H9 (cell line): Measurements from ENCODE around the gene TADA2A. TPM values are rescaled to one million over a fixed set of nuclear protein-coding genes. Genes with fewer than 3 reads are reported as not detected.

Experiments used
- DNase-seq: peaks from one replicate; pipeline ENCODE4 v3.0.0-alpha.2; 2017
- H2AFZ ChIP-seq: one replicate; pipeline ENCODE4 v1.6.1; 2013; ENCODE audit warnings: mild to moderate bottlenecking, low read length, control low read depth, moderate library complexity
- H2AK5ac ChIP-seq: 2 replicates; pipeline ENCODE4 v1.6.1; 2013; ENCODE audit warnings: low read length, control low read depth, mixed read lengths; ENCODE audit not compliant: insufficient read length
- H2BK120ac ChIP-seq: one replicate; pipeline ENCODE4 v1.6.1; 2013; ENCODE audit warnings: low read depth, mild to moderate bottlenecking, low read length, control low read depth, inconsistent platforms; ENCODE audit not compliant: poor library complexity, severe bottlenecking
- H2BK12ac ChIP-seq: 2 replicates; pipeline ENCODE4 v1.6.1; 2013; ENCODE audit warnings: low read length, control low read depth, mixed read lengths, low read depth; ENCODE audit not compliant: insufficient read length
- H2BK15ac ChIP-seq: 2 replicates; pipeline ENCODE4 v1.6.1; 2013; ENCODE audit warnings: low read depth, low read length, control low read depth
- H2BK20ac ChIP-seq: one replicate; pipeline ENCODE4 v1.6.1; 2013; ENCODE audit warnings: low read depth, mild to moderate bottlenecking, low read length, control low read depth, inconsistent platforms; ENCODE audit not compliant: poor library complexity, severe bottlenecking
- H2BK5ac ChIP-seq: 2 replicates; pipeline ENCODE4 v1.6.1; 2013; ENCODE audit warnings: low read length, control low read depth, mixed read lengths; ENCODE audit not compliant: insufficient read length
- H3K14ac ChIP-seq: 2 replicates; pipeline ENCODE4 v1.6.1; 2013; ENCODE audit warnings: low read length, control low read depth; ENCODE audit not compliant: insufficient read depth
- H3K18ac ChIP-seq: 2 replicates; pipeline ENCODE4 v1.6.1; 2013; ENCODE audit warnings: low read depth, mild to moderate bottlenecking, mixed read lengths, low read length, control low read depth; ENCODE audit not compliant: insufficient read length
- H3K23ac ChIP-seq: 2 replicates; pipeline ENCODE4 v1.6.1; 2013; ENCODE audit warnings: low read length, control low read depth, mixed read lengths, low read depth; ENCODE audit not compliant: insufficient read length
- H3K23me2 ChIP-seq: 2 replicates; pipeline ENCODE4 v1.6.1; 2013; ENCODE audit warnings: low read depth, mild to moderate bottlenecking, mixed read lengths, low read length, control low read depth; ENCODE audit not compliant: insufficient read length, poor library complexity, severe bottlenecking
- H3K27ac ChIP-seq: 2 replicates; pipeline ENCODE4 v1.5.1; 2013; ENCODE audit warnings: low read length, control low read depth, mixed read lengths, low read depth; ENCODE audit not compliant: insufficient read length
- H3K27me3 ChIP-seq: 2 replicates; pipeline ENCODE4 v1.6.1; 2013; ENCODE audit warnings: low read length, control low read depth, inconsistent platforms; ENCODE audit not compliant: insufficient read depth
- H3K4ac ChIP-seq: 2 replicates; pipeline ENCODE4 v1.6.1; 2013; ENCODE audit warnings: low read depth, mild to moderate bottlenecking, control low read depth, inconsistent platforms, low read length, moderate library complexity
- H3K4me1 ChIP-seq: 2 replicates; pipeline ENCODE4 v1.6.1; 2013; ENCODE audit warnings: low read length, control low read depth, inconsistent platforms; ENCODE audit not compliant: insufficient read depth
- H3K4me2 ChIP-seq: 2 replicates; pipeline ENCODE4 v1.6.1; 2013; ENCODE audit warnings: low read length, control low read depth, mixed read lengths; ENCODE audit not compliant: insufficient read length, insufficient read depth
- H3K56ac ChIP-seq: 2 replicates; pipeline ENCODE4 v1.6.1; 2013; ENCODE audit warnings: low read depth, mild to moderate bottlenecking, mixed read lengths, low read length, control low read depth; ENCODE audit not compliant: insufficient read length
- H3K79me1 ChIP-seq: 2 replicates; pipeline ENCODE4 v1.6.1; 2013; ENCODE audit warnings: low read depth, mild to moderate bottlenecking, moderate library complexity, low read length, control low read depth, inconsistent platforms; ENCODE audit not compliant: insufficient read depth, poor library complexity, severe bottlenecking
- H3K79me2 ChIP-seq: 2 replicates; pipeline ENCODE4 v1.6.1; 2013; ENCODE audit warnings: low read length, control low read depth, inconsistent platforms; ENCODE audit not compliant: insufficient read depth
- H3K9ac ChIP-seq: 2 replicates; pipeline ENCODE4 v1.6.1; 2013; ENCODE audit warnings: low read length, control low read depth, mixed read lengths; ENCODE audit not compliant: insufficient read length; ENCODE audit errors: extremely low read depth
- H3K9me3 ChIP-seq: one replicate; pipeline ENCODE4 v1.6.1; 2013; ENCODE audit warnings: low read depth, low read length, inconsistent platforms; ENCODE audit not compliant: control insufficient read depth
- H3T11ph ChIP-seq: one replicate; pipeline ENCODE4 v1.6.1; 2013; ENCODE audit warnings: mild to moderate bottlenecking, low read length, control low read depth, inconsistent platforms
- H4K20me1 ChIP-seq: one replicate; pipeline ENCODE4 v1.6.1; 2013; ENCODE audit not compliant: control insufficient read depth, insufficient read length, insufficient read depth
- H4K5ac ChIP-seq: 2 replicates; pipeline ENCODE4 v1.6.1; 2013; ENCODE audit warnings: low read depth, mild to moderate bottlenecking, mixed read lengths, low read length, control low read depth; ENCODE audit not compliant: insufficient read length
- H4K8ac ChIP-seq: replicated peaks from 2 replicates; pipeline ENCODE4 v1.6.1; 2013; ENCODE audit warnings: low read length, control low read depth, mixed read lengths, low read depth; ENCODE audit not compliant: insufficient read length
- H4K91ac ChIP-seq: 2 replicates; pipeline ENCODE4 v1.6.1; 2013; ENCODE audit warnings: low read depth, mild to moderate bottlenecking, moderate library complexity, mixed read lengths, low read length, control low read depth; ENCODE audit not compliant: insufficient read length
- H3K27ac Mint-ChIP-seq, 3 experiments: 2 replicates in 2 of 3; 3 replicates in 1 of 3; pipeline ENCODE4 v1.8.0; 2020 to 2021; ENCODE audit warnings: mixed read lengths in 3 of 3, mild to moderate bottlenecking in 1 of 3, moderate library complexity in 1 of 3
- H3K27me3 Mint-ChIP-seq: 2 replicates; pipeline ENCODE4 v1.8.0; 2021; ENCODE audit warnings: low read depth, mild to moderate bottlenecking, moderate library complexity, mixed read lengths
- H3K36me3 Mint-ChIP-seq, 3 experiments: 2 replicates in 2 of 3; 3 replicates in 1 of 3; pipeline ENCODE4 v1.8.0; 2020 to 2021; ENCODE audit warnings: low read depth in 3 of 3, mixed read lengths in 3 of 3; ENCODE audit not compliant: insufficient read depth in 1 of 3
- H3K4me1 Mint-ChIP-seq, 2 experiments: 2 replicates each; pipeline ENCODE4 v1.8.0; 2020; ENCODE audit warnings: mixed read lengths in 2 of 2
- H3K4me3 Mint-ChIP-seq, 2 experiments: 2 replicates in 1 of 2; 3 replicates in 1 of 2; pipeline ENCODE4 v1.8.0; 2020 to 2021; ENCODE audit warnings: mild to moderate bottlenecking in 2 of 2, mixed read lengths in 2 of 2, moderate library complexity in 1 of 2
- H3K9me3 Mint-ChIP-seq, 2 experiments: 2 replicates in 1 of 2; 3 replicates in 1 of 2; pipeline ENCODE4 v1.8.0; 2020; ENCODE audit warnings: mild to moderate bottlenecking in 2 of 2, mixed read lengths in 2 of 2, moderate library complexity in 1 of 2
- CTCF ChIP-seq: fragments of 200-600 bp; sonication (generic); conservative IDR thresholded peaks from 3 replicates; pipeline ENCODE4 v1.8.0; 2021; ENCODE audit warnings: antibody characterized with exemption, mild to moderate bottlenecking
- WGBS: extraction: QIAGEN DNeasy Blood & Tissue Kit; methylation state at CpG from one replicate; pipeline ENCODE4 v1.1.7; 2013; ENCODE audit warnings: missing lambda C conversion rate, low lambda C conversion rate, mixed read lengths; ENCODE audit not compliant: insufficient read length; ENCODE audit errors: extremely low coverage; 5-methylcytosine and 5-hydroxymethylcytosine counted together
- total RNA-seq: library from RNA; stranded (reverse); gene quantifications from 2 replicates; pipeline ENCODE4 v1.2.1, GENCODE V29; 2021

The TADA2A gene
- total RNA-seq, 1 experiment from 2014 or later = 20.9 TPM

GRCh38 chr17:37465069-37465616 is 58.5 kb downstream of the TADA2A start:
- Histone ChIP-seq H4K5ac (no peak overlapping the region), H4K91ac (no peak overlapping the region), H3K18ac (no peak overlapping the region), H3K4me1 (no peaks in the 10 kb centered on the region), H2BK5ac (no peak overlapping the region), H2BK20ac (no peak overlapping the region), H3T11ph (no peak overlapping the region), H4K20me1 (no peaks in the 10 kb centered on the region), H3K4ac (no peak overlapping the region), H2AFZ (no peak overlapping the region), H3K56ac (no peak overlapping the region), H3K4me2 (no peak overlapping the region), H2AK5ac (no peak overlapping the region), H3K23ac (no peak overlapping the region), H3K27ac (no peak overlapping the region), H3K9me3 (no peaks in the 10 kb centered on the region), H4K8ac (no peak overlapping the region), H2BK12ac (no peak overlapping the region), H3K79me2 (no peaks in the 10 kb centered on the region), H2BK15ac (no peak overlapping the region), H3K79me1 (no peaks in the 10 kb centered on the region), H3K9ac (no peak overlapping the region), H2BK120ac (no peak overlapping the region), H3K23me2 (no peaks in the 10 kb centered on the region), H3K14ac (no peak overlapping the region), H3K27me3 (no peaks in the 10 kb centered on the region)
- no peak for TF ChIP-seq CTCF
- no peak for DNase-seq
- Mint-ChIP-seq H3K4me3 (no peak overlapping the region), H3K4me1 (no peaks in the 10 kb centered on the region), H3K9me3 (no peaks in the 10 kb centered on the region), H3K36me3 (peaks cover 7 to 42% (median 39%) of the 10 kb centered on the region in 3 experiments; a peak in 6 of 7 replicates), H3K27me3 (no peaks in the 10 kb centered on the region), H3K27ac (no peak overlapping the region)
- no CpG with 5 or more reads among the region's 7 CpGs for WGBS
